GM04504 (cell line): Measurements from ENCODE around the gene TSPAN15.
A peak's percentile ranks its signal among the peaks of the same experiment; 100 is the strongest.
"Not testable (repeated sequence)": the region's sequence is repeated elsewhere in the genome, so short reads cannot be mapped to it uniquely, and the experiment has no call there.

ENCODE experiments used
- DNase-seq: peaks from one replicate; pipeline ENCODE4 v3.0.0-alpha.2; 2012; ENCODE audit warnings: low read depth

Gene TSPAN15

DNA sequence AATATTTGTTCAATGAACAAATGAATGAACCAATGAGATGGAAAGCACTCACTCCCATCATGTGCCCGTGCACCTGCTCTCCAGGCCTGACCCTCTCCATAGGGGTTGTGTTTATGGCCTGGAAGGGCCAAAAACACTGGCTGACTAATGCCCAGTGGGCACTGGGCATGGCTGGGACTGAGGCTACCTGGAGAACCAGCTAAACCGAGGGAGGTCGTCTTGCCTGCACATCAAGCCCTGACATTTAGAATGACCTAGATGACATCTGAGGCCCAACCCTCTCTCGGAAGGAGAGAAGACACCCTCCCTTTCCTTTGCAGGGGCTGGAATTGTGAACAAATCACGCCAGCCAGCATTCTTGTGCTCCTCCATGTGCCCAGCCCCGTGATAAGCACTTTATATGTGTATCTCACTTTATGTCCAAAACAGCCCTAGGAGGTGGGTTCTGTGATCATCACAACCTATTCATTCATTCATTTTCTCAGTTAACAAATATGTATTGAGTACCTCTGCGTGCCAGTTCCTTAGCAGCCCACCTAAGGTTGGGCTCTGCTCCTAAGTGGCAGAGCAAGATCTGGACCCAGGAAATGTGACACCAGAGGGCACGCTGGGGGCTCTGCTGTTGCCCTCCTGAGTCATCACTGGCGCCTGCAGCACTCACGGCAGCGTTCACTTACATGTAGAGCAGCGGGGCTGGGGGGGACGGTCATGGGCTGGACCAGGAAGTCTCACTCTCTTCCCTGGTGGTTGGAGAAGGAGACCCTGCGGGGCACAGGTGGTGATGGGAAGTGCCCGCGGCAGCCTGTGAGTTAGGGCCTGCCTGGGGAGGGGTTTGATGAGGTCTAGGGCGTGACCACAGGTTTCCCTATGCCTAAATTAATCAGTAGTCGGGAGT is 52.0 kb downstream of the TSPAN15 start:
- no peak for DNase-seq

DNA sequence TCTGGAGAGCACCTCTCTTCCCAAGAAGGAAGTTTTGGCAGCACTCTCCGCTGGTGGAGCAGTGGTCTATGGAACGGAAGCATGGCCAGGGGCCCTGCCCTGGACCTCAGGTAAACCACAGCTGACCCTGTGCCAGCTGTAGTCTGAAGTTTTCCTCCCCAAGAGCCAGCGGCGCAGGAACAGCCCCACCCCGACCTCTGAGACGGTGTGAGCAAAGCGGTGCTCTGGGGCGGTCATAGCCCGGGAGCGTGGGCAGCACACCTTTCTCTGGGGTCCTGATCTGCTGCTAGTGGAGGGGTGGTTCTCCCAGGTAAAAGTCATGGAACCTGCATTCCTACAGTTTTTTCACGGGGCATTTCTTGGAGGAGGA is 52.6 kb downstream of the TSPAN15 start:
- no peak for DNase-seq

DNA sequence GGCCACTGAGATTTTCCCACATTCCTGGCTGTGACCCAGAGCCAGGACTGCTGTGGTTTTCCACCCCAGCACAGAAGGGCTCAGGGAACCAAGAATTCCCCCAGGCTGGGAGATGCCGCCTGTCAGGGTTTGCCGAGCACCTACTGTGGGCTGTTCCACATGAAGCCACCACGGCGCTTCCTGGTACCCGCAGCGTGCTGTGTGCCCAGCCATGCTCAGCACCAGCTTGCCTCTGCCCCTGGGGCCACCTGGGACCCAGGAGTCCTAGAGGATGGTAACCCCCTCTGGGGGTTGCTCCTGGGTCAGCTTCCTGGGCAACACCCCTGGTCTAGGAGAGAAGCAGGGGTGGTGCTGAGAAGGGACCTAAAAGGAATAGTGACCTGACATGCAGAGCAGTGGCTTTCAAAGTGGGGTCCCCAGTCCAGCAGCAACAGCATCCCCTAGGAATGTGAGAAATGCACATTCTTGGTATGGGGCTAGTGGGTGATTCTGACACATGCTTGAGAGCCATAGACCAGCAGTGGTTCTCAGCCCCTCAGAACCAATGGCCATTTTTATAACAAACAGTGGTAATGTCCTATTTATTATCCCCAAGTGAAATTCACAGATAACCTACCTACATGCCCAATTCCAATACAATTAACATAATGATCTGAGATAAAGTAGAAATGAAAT is 53.4 kb downstream of the TSPAN15 start:
- no peak for DNase-seq

DNA sequence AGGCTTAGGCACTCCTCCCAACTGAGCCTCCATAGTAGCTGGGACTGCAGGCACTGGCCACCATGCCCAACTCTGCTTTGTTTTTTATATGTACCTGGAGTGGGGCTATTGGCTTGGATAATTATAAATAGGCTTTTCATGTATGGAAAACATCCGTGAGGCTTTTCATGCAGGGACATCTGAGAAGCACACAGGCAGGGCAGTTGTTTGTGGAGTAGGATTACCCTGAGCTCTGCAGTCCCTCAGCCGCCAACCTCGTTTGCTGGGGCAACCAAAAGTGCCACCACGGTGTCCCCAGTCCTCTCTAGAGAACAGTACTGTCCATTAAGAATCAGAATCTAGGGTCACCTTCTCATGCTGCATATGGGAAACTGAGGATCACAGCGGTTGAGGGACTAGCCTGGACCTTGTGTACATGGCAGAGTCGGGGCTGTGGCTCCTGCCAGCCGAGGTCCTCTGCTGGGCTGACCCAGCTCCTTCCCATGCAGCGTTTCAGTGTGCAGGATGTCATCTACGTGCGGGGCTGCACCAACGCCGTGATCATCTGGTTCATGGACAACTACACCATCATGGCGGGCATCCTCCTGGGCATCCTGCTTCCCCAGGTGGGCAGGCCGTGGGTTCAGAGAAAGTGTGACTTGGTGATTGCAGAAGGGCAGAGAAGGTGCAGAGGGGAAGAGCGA is 54.5 kb downstream of the TSPAN15 start:
- DNase-seq: no peak

DNA sequence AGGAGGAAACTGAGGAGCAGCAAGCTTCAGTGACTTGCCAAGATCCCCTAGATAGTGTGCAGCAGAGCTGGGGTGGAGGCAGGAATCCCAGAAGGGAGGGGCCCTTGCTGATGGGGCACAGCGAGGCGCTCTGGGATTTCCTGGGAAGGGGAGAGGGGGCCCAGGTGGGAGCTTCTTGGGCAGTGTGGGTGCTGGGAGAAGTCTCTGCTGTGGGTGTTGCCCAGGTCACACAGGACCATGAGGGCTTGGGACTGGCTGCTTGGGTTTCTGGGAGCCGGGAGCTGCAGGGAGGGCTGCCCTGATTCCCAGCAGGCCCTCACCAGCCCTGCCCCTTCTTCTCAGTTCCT is 55.2 kb downstream of the TSPAN15 start:
- no peak for DNase-seq

DNA sequence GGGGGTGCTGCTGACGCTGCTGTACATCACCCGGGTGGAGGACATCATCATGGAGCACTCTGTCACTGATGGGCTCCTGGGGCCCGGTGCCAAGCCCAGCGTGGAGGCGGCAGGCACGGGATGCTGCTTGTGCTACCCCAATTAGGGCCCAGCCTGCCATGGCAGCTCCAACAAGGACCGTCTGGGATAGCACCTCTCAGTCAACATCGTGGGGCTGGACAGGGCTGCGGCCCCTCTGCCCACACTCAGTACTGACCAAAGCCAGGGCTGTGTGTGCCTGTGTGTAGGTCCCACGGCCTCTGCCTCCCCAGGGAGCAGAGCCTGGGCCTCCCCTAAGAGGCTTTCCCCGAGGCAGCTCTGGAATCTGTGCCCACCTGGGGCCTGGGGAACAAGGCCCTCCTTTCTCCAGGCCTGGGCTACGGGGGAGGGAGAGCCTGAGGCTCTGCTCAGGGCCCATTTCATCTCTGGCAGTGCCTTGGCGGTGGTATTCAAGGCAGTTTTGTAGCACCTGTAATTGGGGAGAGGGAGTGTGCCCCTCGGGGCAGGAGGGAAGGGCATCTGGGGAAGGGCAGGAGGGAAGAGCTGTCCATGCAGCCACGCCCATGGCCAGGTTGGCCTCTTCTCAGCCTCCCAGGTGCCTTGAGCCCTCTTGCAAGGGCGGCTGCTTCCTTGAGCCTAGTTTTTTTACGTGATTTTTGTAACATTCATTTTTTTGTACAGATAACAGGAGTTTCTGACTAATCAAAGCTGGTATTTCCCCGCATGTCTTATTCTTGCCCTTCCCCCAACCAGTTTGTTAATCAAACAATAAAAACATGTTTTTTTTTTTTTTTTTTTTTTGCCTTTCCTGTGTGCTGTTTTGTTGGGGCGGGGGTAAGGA is 55.8 kb downstream of the TSPAN15 start:
- no peak for DNase-seq

DNA sequence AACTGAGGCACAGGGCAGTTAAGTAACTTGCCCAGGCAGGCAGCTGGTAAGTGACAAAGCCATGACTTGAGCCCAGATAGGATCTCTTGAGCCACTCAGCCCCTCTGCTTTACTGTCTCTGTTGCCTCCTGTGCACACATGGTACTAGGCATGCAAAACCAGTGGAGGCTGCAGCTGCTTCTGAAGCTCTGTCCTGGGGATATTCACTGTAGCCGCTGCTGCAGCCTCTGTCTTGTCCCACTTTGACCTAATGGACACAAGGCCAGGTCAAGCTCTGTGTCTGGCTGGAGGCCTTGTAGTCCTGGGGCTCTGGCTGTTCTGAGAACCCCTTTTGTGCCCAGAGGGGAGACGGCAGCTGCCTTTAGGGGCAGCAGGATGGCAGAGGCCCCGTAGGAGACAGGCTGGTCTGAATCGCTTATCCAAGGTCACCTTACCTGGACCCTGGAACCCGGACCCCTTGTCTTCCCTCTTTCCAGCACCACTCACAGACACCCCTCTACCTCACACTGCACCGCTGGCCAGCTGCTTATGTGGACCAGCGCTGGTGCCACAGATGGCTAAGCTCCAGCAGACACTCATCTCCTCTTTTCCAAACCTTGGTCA is 57.6 kb downstream of the TSPAN15 start:
- DNase-seq: no peak

DNA sequence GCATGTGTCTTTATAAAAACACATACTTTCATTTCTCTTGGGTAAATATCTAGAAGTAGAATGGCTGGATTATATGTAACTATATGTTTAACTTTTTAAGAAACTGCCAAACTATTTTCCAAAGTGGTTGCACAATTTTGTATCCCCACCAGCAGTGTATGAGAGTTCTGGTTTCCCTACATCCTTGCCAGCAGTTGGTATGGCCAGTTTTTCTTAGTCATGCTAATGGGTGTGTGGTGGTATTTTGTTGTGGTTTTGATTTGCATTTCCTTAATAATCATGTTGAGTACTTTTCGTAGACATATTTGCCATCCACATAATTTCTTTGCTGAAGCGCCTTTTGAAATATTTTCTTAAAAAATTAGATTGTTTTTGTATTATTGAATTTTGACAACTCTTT is 61.6 kb downstream of the TSPAN15 start:
- DNase-seq: no peak

DNA sequence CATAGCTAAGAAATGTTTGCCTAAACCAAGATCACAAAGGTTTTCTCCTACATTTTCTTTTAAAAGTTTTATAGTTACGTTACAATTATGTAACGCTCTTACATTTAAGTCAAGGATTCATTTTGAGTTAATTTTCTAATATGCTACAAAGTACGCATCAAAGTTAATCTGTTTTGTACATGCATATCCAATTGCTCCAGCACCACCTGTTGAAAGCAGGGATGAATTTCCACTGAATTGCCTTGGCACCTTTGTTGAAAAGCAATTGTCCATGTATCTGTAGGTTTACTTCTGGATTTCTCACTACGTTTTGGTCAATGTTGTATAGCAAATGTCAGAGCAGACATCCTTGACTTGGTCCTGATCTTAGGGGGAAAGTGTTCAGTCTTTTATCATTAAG is 62.4 kb downstream of the TSPAN15 start:
- no peak for DNase-seq

DNA sequence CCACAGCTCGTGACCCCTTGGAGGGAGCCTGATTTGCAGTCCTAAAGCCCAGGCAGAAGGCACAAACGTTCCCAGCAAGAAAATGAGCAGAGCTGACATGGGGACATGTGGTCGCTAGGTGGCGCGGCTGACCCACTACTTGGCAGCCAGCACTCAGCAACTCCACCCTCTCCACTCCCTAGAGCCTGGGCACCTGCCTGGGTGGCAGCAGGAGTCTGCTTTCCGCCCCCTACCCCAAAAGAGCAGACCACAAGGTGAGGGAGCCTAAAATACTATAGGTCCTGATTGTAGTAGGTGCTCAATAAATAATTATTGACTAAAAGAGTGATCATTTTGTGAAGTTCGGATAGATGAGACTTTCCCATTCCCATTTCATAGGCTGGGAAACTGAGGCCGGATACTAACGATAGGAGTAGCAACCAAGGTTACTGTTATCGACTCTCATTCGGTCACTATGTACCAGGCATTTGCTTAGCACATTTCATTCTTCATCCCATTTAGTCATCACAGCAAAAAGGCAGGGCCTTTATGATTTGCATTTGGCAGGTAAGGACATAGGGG is 64.5 kb downstream of the TSPAN15 start:
- peak; percentile 32 for DNase-seq

DNA sequence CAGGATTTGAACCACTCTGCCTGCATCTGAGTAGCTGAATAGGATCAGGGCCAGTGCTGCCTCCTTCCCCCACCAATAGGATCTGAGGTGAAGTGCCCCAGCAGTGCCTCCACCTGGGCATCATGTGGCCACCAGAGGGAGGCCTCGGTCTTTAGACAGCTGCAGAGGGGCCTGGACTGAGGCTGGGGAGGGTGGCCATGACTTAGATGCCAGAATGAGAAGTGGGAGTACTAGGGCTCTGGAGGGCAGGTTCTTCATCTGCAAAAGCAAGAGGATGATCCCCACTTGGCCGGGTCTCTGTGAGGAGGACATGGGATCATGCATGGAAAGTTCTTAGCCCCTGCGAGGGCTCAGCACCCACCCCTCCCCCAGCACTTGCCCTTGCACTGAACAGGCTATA is 65.1 kb downstream of the TSPAN15 start:
- no peak for DNase-seq

DNA sequence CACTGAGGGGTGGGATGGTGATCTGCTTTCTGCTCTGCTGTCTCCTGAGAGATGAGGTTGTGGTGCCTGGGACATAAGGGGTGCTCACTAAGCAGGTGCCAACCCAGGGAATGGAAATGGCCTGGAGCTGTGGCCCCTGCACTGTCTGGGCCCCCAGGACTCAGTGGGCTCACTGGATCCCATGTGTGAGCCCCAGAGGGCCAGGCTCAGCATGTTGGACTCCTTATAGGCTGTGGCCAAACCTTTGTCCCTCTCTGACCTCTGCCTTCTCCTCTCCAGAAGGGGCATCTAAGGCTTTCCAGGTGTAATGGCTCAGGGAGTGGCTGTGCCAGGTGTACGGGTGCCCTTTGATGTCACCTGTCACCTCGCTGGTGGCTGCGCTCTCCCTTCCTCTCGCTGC is 65.5 kb downstream of the TSPAN15 start:
- no peak for DNase-seq

DNA sequence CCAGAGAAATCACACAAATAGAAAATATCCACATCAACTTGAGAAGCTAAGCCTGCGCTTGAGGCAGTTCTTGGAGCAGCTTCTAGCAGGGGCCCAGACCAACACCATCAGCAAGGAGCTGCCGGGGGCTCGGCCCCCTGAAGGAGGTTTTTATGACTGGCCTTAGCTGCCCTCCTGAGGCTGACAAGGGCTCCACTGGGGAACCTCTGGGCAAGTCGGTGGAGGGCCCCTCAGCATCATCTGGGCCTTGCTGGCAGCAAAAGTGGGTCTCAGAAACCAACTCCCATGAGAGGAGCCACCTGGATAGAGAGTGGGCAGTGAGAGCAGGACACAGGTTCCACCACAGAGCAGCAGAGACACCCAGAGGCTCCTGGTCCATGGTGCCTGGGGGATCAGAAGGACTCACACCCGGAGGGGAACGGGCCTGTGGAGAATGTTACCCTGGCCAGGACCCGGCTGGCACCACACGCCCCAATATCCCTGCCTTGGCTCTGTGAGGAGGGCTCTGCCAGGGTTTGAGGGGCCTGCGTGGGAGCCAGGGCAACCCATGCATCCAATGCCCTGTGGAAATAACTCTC is 66.1 kb downstream of the TSPAN15 start:
- no peak for DNase-seq

DNA sequence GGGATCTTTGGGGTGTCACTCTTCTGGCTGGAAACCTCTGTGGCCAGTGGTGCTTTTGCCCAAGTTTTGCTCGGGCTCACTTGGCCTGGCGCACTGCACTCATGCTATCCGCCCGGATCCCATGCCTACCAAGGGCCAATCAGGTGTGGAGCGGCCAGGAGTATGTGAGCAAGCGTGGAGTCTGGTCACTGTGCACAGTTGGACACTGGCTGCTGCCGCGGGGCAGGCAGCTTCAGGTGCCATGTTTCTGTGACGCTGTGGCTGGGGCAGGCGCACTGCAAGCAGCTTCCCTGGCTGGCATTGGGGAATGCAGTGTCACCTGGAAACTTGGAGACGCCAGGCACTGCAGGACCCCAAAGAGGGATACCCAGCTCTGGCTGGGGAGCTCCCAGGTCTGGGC is 76.7 kb downstream of the TSPAN15 start:
- no peak for DNase-seq

DNA sequence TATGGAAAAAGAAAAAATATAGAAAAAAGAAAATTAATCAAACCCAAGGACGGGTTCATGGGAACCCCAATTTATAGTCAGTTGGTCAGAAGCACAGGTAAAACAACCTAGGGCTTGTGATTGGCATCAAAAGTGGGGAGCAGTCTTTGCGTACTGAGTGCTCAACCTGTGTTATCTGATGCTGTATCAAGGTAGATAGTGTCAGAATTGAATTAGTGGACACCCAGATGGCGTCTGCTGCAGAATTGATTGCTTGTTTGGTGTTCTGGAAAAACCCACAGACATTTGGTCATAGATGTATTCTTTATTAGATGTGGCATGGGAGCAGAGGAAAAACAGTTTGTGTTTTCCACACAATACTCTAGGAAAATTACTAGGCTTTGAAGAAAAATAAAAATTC is 82.4 kb downstream of the TSPAN15 start:
- DNase-seq: no peak

DNA sequence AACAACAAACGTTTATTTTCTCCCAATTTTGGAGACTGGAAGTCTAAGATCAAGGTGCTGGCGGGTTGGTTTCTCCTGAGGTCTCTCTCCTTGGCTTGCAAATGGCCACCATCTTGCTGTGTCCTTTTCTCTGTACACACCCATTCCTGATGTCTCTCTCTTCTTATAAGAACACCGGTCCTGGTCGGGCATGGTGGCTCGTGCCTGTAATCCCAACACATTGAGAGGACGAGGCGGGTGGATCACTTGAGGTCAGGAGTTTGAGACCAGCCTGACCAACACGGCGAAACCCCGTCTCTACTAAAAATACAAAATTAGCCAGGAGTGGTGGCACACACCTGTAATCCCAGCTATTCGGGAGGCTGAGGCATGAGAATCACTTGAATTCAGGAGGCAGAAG is 85.3 kb downstream of the TSPAN15 start:
- not testable (repeated sequence) for DNase-seq

DNA sequence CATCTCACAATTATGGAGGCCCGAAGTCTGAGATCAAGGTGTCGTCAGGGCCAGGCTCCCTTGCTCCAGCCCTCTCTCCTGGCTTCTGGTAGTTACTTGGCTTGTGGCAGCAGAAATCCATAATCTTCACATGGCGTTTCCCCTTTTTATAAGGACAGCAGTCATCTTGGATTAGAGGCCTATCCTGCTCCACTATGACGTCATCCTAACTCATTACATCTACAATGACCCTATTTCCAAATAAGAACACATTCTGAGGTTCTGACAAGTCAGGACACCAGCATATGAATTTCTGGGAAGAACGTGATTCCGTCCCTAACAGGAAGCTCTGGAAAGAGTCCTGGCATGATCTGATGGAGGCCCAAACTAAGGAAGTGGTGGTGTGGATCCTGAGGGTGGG is 86.2 kb downstream of the TSPAN15 start:
- DNase-seq: no peak

DNA sequence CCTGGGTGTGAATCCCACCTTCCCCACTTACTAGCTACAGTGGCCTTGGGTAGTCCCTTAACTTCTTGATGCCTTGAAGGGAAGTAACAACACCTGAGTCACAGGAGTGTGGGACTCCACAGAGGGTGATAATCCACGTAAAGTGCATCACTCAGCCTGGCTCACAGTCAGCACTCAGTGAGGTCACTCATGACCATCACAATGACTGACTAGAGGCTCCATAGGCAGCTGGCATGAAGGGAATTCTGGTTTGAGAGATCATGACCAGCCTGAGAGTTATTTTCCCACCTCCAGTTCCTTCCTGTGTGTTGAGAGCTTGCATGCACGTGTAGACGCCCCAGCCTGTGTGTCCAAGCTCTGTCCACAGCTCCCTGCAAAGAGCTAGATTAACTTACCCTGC is 87.2 kb downstream of the TSPAN15 start:
- DNase-seq: no peak

DNA sequence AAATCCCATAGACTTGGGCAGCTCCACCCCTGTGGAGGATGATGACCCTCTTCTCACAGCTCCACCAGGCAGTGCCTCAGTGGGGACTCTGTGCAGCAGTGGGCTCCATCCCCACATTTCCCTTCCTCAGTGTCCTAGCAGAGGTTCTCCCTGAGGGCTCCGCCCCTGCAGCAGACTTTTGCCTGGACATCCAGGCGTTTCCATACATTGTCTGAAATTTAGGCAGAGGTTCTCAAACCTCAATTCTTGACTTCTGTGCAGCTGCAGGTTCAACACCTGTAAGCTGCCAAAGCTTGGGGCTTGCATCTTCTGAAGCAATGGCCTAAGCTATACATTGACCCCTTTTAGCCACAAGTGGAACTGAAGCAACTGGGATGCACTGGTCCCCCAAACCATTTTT is 90.2 kb downstream of the TSPAN15 start:
- DNase-seq: no peak

DNA sequence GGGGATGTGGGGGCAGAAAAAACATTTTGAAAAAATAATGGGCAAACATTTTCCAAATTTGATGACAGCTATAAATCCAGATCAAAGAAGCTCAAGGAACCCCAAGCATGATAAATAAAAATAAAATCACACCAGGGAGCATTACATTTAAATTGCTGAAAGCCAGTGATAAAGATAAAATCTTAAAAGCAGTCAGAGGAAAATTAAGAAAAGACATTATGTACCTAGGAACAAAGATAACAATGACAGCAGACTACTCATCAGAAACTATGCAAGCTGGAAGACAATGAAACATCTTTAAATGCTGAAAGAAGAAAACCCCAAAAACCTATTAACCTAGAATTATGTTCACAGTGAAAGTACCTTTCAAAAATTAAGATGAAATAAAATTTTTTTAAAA is 98.7 kb downstream of the TSPAN15 start:
- DNase-seq: no peak

DNA sequence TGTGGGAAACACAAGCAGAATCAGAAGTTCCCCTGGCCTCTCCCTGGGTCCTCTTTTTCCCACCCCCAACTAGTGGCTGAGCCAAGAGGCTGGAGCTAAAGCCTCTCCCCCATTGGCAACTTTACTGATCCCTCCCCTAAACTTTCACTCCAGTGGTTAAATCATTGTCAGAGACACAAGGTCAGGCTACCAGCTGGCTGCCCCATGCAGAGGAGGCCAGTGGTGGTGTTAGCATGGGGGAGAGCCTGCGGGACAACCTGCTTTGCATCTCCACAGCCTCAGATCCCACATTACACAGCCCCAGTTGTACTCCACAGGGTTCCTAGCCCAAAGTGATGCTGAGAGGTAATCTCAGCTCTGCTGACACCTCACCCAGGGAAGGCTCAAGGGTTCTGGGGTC is 101.0 kb downstream of the TSPAN15 start:
- DNase-seq: no peak
